Stomach (tissue), 4 donors: ENCODE results near the gene MED10.

Experiments
- EP300 ChIP-seq: sonication (generic); formaldehyde crosslinking; IDR thresholded peaks from one replicate; pipeline ENCODE4 v1.6.1; 2017; ENCODE audit warnings: antibody characterized with exemption
- POLR2AphosphoS5 ChIP-seq, 3 donors: sonication (generic); formaldehyde crosslinking; IDR thresholded peaks; one replicate each; pipeline ENCODE4 v1.6.1; 2016; ENCODE audit warnings: antibody characterized with exemption in 3 of 3
- TF ChIP-seq, protein P1 (sequence below), 7 experiments: fragments of 450-650 bp in 4 of 7; fragments of 200-600 bp in 3 of 7; sonication (generic) in 3 of 7; IDR thresholded peaks; one replicate each; pipeline ENCODE4 v1.5.1; 2016 to 2019; ENCODE audit warnings: antibody characterized with exemption in 7 of 7, control low read depth in 2 of 7, mild to moderate bottlenecking in 1 of 7

DNA sequence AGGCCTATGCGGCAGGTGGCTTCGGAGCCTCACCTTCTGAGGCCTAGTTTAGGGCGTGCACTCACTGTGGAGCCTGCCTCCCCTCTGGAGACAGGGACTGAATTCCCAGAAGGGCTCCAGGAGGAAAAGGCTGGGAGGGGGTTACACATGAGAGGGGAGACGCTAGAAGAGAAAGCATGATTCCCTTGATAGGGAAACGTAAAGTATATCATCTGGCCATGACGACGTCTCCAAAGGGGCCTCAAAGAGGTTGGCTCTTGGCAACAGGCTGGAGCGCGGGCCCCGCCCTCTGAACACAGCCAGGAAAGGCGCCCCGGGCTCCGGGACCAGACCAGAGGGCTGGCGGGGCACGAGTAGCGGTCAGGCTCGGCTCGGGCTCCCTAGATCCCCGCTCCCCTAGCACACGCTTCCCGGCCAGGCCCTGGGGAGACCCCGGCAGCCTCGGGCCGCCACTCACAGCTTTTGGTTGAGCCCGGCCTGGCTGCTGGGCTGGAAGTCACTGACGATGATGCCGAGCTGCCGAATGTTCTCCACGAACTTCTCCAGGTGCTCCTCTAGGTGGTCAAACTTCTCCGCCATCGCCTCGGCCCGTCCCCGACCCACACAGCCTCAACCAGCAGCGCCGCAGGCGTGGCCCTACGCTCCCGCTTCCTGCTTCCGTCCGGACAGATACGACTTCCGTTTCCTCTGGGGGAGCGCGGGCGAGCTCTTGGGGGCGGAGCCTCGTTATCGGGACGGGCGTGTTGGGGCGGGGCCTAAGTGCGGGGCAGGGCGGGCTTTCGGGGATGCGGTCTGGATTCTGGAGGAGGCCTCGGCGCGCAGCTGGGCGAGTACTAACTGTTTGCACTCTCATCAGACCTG is at the start of gene MED10:
- no peak for TF ChIP-seq EP300
- TF ChIP-seq, protein P1, sequence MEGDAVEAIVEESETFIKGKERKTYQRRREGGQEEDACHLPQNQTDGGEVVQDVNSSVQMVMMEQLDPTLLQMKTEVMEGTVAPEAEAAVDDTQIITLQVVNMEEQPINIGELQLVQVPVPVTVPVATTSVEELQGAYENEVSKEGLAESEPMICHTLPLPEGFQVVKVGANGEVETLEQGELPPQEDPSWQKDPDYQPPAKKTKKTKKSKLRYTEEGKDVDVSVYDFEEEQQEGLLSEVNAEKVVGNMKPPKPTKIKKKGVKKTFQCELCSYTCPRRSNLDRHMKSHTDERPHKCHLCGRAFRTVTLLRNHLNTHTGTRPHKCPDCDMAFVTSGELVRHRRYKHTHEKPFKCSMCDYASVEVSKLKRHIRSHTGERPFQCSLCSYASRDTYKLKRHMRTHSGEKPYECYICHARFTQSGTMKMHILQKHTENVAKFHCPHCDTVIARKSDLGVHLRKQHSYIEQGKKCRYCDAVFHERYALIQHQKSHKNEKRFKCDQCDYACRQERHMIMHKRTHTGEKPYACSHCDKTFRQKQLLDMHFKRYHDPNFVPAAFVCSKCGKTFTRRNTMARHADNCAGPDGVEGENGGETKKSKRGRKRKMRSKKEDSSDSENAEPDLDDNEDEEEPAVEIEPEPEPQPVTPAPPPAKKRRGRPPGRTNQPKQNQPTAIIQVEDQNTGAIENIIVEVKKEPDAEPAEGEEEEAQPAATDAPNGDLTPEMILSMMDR (IDR thresholded peaks at IDR 0.05) = no peak
- TF ChIP-seq POLR2AphosphoS5 (IDR thresholded peaks at IDR 0.05) = peak; percentile 66 to 97 (median 90)
